HEK293 (cell line): ENCODE measurements around the gene ZNF343.

Experiments
- CTCF ChIA-PET: fragments of 350-600 bp; formaldehyde crosslinking; extraction: SDS; loops from one replicate; lab custom pipeline; 2021; ENCODE audit warnings: antibody characterized with exemption; lab: Yijun Ruan, JAX
- POLR2A ChIA-PET: fragments of 300-600 bp; formaldehyde crosslinking; extraction: SDS; loops from one replicate; lab custom pipeline; 2020; ENCODE audit warnings: antibody characterized with exemption, inconsistent platforms; lab: Yijun Ruan, JAX
- H3K27ac ChIP-seq: fragments of 200-500 bp; sonication (Bioruptor generic); 2 replicates; pipeline ENCODE4 v1.5.1; 2014; ENCODE audit warnings: low read depth, low read length, control low read depth, inconsistent platforms; ENCODE audit errors: extremely low read depth
- H3K36me3 ChIP-seq, 2 experiments: fragments of 200-500 bp in 1 of 2; sonication (Bioruptor generic) in 1 of 2; 1 replicate in 1 of 2; 2 replicates in 1 of 2; pipeline ENCODE4 v1.5.1; 2014 to 2017; ENCODE audit warnings: inconsistent platforms in 2 of 2, low read length in 2 of 2; ENCODE audit not compliant: control insufficient read depth in 2 of 2, insufficient read depth in 1 of 2
- H3K4me1 ChIP-seq: fragments of 200-500 bp; sonication (Bioruptor generic); 2 replicates; pipeline ENCODE4 v1.5.1; 2014; ENCODE audit warnings: mild to moderate bottlenecking, low read length, inconsistent platforms; ENCODE audit not compliant: control insufficient read depth, insufficient read depth
- H3K4me3 ChIP-seq: 2 replicates; pipeline ENCODE4 v1.5.1; 2011; ENCODE audit warnings: low read depth, mild to moderate bottlenecking, control low read depth, low read length, moderate library complexity
- H3K9me3 ChIP-seq: fragments of 200-500 bp; sonication (Bioruptor generic); 2 replicates; pipeline ENCODE4 v1.5.1; 2014; ENCODE audit warnings: low read depth, low read length, inconsistent platforms; ENCODE audit not compliant: control insufficient read depth, insufficient read depth
- BCL11B ChIP-seq: fragments of 450-650 bp; formaldehyde crosslinking; IDR thresholded peaks from 2 replicates; pipeline ENCODE4 v1.5.1; 2016; ENCODE audit warnings: low read depth, missing biosample characterization, missing genetic modification characterization
- CTCF ChIP-seq: fragments of 450-650 bp; formaldehyde crosslinking; IDR thresholded peaks from 2 replicates; pipeline ENCODE4 v1.5.1; 2016; ENCODE audit warnings: missing biosample characterization, missing genetic modification characterization
- OSR2 ChIP-seq: fragments of 450-650 bp; formaldehyde crosslinking; IDR thresholded peaks from 2 replicates; pipeline ENCODE4 v1.5.1; 2016; ENCODE audit warnings: missing biosample characterization, missing genetic modification characterization
- PBX3 ChIP-seq: sonication (generic); formaldehyde crosslinking; IDR thresholded peaks from 2 replicates; pipeline ENCODE4 v1.8.1; 2022; ENCODE audit warnings: mild to moderate bottlenecking, moderate library complexity, missing genetic modification reagents
- SCRT1 ChIP-seq: fragments of 450-650 bp; formaldehyde crosslinking; IDR thresholded peaks from 2 replicates; pipeline ENCODE4 v1.5.1; 2016; ENCODE audit warnings: missing biosample characterization, missing genetic modification characterization, borderline replicate concordance
- TSHZ1 ChIP-seq: fragments of 450-650 bp; formaldehyde crosslinking; IDR thresholded peaks from 2 replicates; pipeline ENCODE4 v1.5.1; 2016; ENCODE audit warnings: missing biosample characterization, missing genetic modification characterization, borderline replicate concordance
- YY1 ChIP-seq: fragments of 450-650 bp; formaldehyde crosslinking; IDR thresholded peaks from 2 replicates; pipeline ENCODE4 v1.5.1; 2018; ENCODE audit warnings: missing biosample characterization, missing genetic modification characterization
- ZBTB26 ChIP-seq: fragments of 450-650 bp; formaldehyde crosslinking; optimal IDR thresholded peaks from 2 replicates; pipeline ENCODE3; 2016; ENCODE audit warnings: missing biosample characterization, mild to moderate bottlenecking, missing genetic modification characterization
- ZFP37 ChIP-seq: fragments of 450-650 bp; formaldehyde crosslinking; IDR thresholded peaks from 2 replicates; pipeline ENCODE4 v1.5.1; 2016; ENCODE audit warnings: missing biosample characterization, missing genetic modification characterization
- ZNF121 ChIP-seq: fragments of 450-650 bp; formaldehyde crosslinking; IDR thresholded peaks from 2 replicates; pipeline ENCODE4 v1.5.1; 2016; ENCODE audit warnings: missing biosample characterization, missing genetic modification characterization
- ZNF132 ChIP-seq: fragments of 450-650 bp; formaldehyde crosslinking; IDR thresholded peaks from 2 replicates; pipeline ENCODE4 v1.5.1; 2017; ENCODE audit warnings: missing biosample characterization, missing genetic modification characterization, borderline replicate concordance
- ZNF133 ChIP-seq: fragments of 450-650 bp; formaldehyde crosslinking; IDR thresholded peaks from 2 replicates; pipeline ENCODE4 v1.5.1; 2016; ENCODE audit warnings: missing biosample characterization, missing genetic modification characterization
- ZNF140 ChIP-seq: fragments of 450-650 bp; formaldehyde crosslinking; IDR thresholded peaks from 2 replicates; pipeline ENCODE4 v1.5.1; 2016; ENCODE audit warnings: missing biosample characterization, missing genetic modification characterization
- ZNF174 ChIP-seq: fragments of 450-650 bp; formaldehyde crosslinking; IDR thresholded peaks from 2 replicates; pipeline ENCODE4 v1.5.0; 2017; ENCODE audit warnings: missing biosample characterization, mild to moderate bottlenecking, missing genetic modification characterization
- ZNF24 ChIP-seq: fragments of 450-650 bp; formaldehyde crosslinking; IDR thresholded peaks from 2 replicates; pipeline ENCODE4 v1.5.1; 2016; ENCODE audit warnings: missing biosample characterization, missing genetic modification characterization
- ZNF404 ChIP-seq: fragments of 450-650 bp; formaldehyde crosslinking; IDR thresholded peaks from 2 replicates; pipeline ENCODE4 v1.5.1; 2017; ENCODE audit warnings: missing biosample characterization, missing genetic modification characterization
- ZNF560 ChIP-seq: fragments of 450-650 bp; formaldehyde crosslinking; IDR thresholded peaks from 2 replicates; pipeline ENCODE4 v1.5.1; 2017; ENCODE audit warnings: missing biosample characterization, missing genetic modification characterization, borderline replicate concordance
- ZNF600 ChIP-seq: fragments of 450-650 bp; formaldehyde crosslinking; IDR thresholded peaks from 2 replicates; pipeline ENCODE4 v1.5.1; 2016; ENCODE audit warnings: missing biosample characterization, missing genetic modification characterization
- ZNF626 ChIP-seq: fragments of 450-650 bp; sonication (Bioruptor Pico); formaldehyde crosslinking; IDR thresholded peaks from 2 replicates; pipeline ENCODE4 v1.5.1; 2018; ENCODE audit warnings: missing biosample characterization, missing genetic modification characterization, inconsistent platforms
- ZNF639 ChIP-seq: fragments of 450-650 bp; formaldehyde crosslinking; IDR thresholded peaks from 2 replicates; pipeline ENCODE4 v1.5.1; 2016; ENCODE audit warnings: missing biosample characterization, missing genetic modification characterization
- ZNF645 ChIP-seq: fragments of 450-650 bp; formaldehyde crosslinking; IDR thresholded peaks from 2 replicates; pipeline ENCODE4; 2016; ENCODE audit warnings: missing biosample characterization, missing genetic modification characterization
- ZNF654 ChIP-seq: fragments of 450-650 bp; formaldehyde crosslinking; IDR thresholded peaks from 2 replicates; pipeline ENCODE4 v1.5.1; 2016; ENCODE audit warnings: low read depth, missing biosample characterization, missing genetic modification characterization
- ZNF707 ChIP-seq: fragments of 450-650 bp; formaldehyde crosslinking; IDR thresholded peaks from 2 replicates; pipeline ENCODE4 v1.5.1; 2016; ENCODE audit warnings: missing biosample characterization, missing genetic modification characterization
- ZXDB ChIP-seq: fragments of 450-650 bp; formaldehyde crosslinking; IDR thresholded peaks from 2 replicates; pipeline ENCODE4 v1.5.1; 2016; ENCODE audit warnings: missing biosample characterization, missing genetic modification characterization

The ZNF343 gene

GRCh38 chr20:2451939-2452732 lies 56.6 kb downstream of the ZNF343 start:
- POLR2A ChIA-PET = interaction anchor here (0.7 to 1.5 kb wide), 3 partner anchors 12 to 245 kb away, joined by 3 to 7 read pairs (median 4); partner anchors contain the start of gene SNRPB
- no peaks in the 10 kb centered on the region for H3K36me3 ChIP-seq
- no peaks in the 10 kb centered on the region for H3K9me3 ChIP-seq
- H3K4me1 ChIP-seq = no peaks in the 10 kb centered on the region
- no peak overlapping the region for H3K4me3 ChIP-seq
- TF ChIP-seq SCRT1 = no peak
- TF ChIP-seq CTCF (tag by site-specific recombination) = peak; percentile 66
- peak; percentile 75 for TF ChIP-seq ZNF654
- TF ChIP-seq ZXDB (tag by site-specific recombination) = no peak
- TF ChIP-seq ZNF600 (tag by site-specific recombination) = peak; percentile 65
- TF ChIP-seq, all 188 proteins: peak for 3
- CTCF ChIA-PET = interaction anchor here (0.6 to 4.8 kb wide), 57 partner anchors 9 to 1121 kb away, joined by 3 to 68 read pairs (median 4); no protein-coding TSS in a partner anchor
- no peak overlapping the region for H3K27ac ChIP-seq

GRCh38 chr20:2451422-2451821 lies 57.3 kb downstream of the ZNF343 start:
- CTCF ChIA-PET = interaction anchor here (0.7 to 4.8 kb wide), 36 partner anchors 10 to 1120 kb away, joined by 3 to 68 read pairs (median 5); no protein-coding TSS in a partner anchor
- no peak overlapping the region for H3K4me3 ChIP-seq
- H3K27ac ChIP-seq = no peak overlapping the region
- no peaks in the 10 kb centered on the region for H3K4me1 ChIP-seq
- no peaks in the 10 kb centered on the region for H3K36me3 ChIP-seq
- POLR2A ChIA-PET = no interaction called here
- no peaks in the 10 kb centered on the region for H3K9me3 ChIP-seq
- TF ChIP-seq ZNF140 = no peak
- no peak for TF ChIP-seq ZNF639
- TF ChIP-seq ZNF707 (tag by site-specific recombination) = no peak
- no peak for TF ChIP-seq ZNF133 (tag by site-specific recombination)
- TF ChIP-seq ZNF404 (tag by site-specific recombination) = no peak
- TF ChIP-seq TSHZ1 = no peak
- no peak for TF ChIP-seq BCL11B
- TF ChIP-seq ZNF24 (tag by site-specific recombination) = no peak
- TF ChIP-seq YY1 = no peak
- no peak for TF ChIP-seq ZNF121 (tag by site-specific recombination)
- no peak for TF ChIP-seq ZNF132 (tag by site-specific recombination)
- no peak for TF ChIP-seq ZNF174 (tag by site-specific recombination)
- no peak for TF ChIP-seq ZNF645 (tag by site-specific recombination)
- no peak for TF ChIP-seq ZBTB26 (tag by site-specific recombination)
- no peak for TF ChIP-seq OSR2 (tag by site-specific recombination)
- TF ChIP-seq ZNF560 (tag by site-specific recombination) = no peak
- TF ChIP-seq ZFP37 (tag by site-specific recombination) = no peak
- no peak for TF ChIP-seq ZNF626 (tag by site-specific recombination)
- TF ChIP-seq PBX3 (CRISPR knock-in tag) = no peak
